HG03108 (cell line): ENCODE results near the gene IFIT5.
"Not testable (repeated sequence)": the region's sequence is repeated elsewhere in the genome, so short reads cannot be mapped to it uniquely, and the experiment has no call there.

Experiments used
- ATAC-seq: cut with Tn5 transposase; IDR thresholded peaks from one replicate; pipeline ENCODE4 v1.9.1; 2021; ENCODE audit warnings: moderate library complexity; ENCODE audit not compliant: unreplicated experiment

Gene IFIT5, protein sequence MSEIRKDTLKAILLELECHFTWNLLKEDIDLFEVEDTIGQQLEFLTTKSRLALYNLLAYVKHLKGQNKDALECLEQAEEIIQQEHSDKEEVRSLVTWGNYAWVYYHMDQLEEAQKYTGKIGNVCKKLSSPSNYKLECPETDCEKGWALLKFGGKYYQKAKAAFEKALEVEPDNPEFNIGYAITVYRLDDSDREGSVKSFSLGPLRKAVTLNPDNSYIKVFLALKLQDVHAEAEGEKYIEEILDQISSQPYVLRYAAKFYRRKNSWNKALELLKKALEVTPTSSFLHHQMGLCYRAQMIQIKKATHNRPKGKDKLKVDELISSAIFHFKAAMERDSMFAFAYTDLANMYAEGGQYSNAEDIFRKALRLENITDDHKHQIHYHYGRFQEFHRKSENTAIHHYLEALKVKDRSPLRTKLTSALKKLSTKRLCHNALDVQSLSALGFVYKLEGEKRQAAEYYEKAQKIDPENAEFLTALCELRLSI

DNA sequence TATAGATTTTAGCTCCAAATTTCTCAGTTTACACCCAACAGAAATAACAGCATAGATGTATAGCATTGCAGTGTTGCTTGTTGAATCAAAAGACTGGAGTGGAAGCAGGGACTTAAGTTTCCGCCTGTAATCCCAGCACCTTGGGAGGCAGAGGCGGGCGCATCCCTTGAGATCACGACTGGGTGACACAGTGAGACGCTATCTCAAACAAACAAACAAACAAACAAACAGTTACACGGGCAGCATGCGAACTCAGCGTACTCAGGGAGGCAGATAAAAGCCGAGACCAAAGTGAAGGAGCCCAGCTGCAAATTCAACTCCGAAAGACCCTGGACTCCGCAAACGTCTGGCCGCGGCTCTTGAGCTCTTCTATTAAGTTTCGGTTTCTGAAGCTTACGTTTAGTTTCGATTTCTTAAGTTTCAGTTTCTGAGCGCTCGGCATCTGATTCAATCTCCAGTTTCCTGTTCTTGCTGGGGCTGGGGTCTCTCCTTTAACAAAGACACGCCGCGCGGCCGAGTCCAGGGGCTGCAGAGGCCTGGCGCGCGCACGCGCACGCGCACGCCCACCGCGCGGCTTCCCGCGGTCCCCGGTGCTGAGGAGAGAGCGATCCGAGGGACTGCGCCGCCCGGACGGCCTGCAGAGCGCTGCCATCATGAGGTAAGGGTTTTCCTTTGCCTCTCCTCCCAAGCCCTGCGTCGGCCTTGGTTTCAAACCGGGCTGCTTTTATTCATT lies at the start of gene IFIT5:
Gene IFIT5, plus strand, starts transcription at position 423 of the 733 bp plus-strand sequence. Its CDS starts 231 bp downstream, at position 654.
- peak; percentile 68 for ATAC-seq

DNA sequence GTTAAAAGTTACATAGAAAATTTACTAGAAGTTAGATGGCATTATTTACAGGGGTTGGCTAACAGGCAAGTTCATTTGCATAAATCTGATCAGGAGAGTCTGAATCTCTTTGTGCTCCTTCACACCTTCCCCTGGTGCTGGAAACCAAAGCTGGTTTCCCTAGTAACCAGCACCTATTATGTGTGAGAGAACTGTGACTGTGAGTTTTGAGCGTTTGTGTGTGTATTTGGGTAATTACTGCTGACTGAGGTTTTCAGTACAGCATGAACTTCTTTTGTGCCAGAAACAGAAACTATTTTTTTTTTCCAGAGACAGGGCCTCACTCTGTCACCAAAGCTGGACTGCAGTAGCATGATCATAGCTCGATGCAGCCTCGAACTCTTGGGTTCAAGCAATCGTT lies 46.8 kb upstream of the IFIT5 start:
- ATAC-seq = peak; percentile 52

DNA sequence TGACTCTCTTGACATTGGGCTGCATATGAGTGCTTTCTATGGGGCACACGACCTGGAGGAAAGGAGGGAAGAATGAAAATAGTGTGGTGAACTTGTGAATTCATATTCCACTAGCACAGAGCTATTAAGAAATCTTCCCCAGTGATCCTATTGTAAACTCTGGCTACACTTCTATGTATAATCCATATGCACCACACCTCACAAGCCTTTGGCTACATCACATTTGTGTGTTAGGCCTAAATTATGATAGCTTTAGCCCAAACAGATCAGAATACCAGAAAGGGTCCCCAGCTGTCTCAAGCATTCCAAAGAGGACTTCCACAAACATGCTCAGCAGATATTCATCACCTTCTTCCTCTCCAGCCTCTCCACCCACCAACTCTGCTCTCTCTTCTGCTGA lies 46.2 kb upstream of the IFIT5 start:
- no peak for ATAC-seq

DNA sequence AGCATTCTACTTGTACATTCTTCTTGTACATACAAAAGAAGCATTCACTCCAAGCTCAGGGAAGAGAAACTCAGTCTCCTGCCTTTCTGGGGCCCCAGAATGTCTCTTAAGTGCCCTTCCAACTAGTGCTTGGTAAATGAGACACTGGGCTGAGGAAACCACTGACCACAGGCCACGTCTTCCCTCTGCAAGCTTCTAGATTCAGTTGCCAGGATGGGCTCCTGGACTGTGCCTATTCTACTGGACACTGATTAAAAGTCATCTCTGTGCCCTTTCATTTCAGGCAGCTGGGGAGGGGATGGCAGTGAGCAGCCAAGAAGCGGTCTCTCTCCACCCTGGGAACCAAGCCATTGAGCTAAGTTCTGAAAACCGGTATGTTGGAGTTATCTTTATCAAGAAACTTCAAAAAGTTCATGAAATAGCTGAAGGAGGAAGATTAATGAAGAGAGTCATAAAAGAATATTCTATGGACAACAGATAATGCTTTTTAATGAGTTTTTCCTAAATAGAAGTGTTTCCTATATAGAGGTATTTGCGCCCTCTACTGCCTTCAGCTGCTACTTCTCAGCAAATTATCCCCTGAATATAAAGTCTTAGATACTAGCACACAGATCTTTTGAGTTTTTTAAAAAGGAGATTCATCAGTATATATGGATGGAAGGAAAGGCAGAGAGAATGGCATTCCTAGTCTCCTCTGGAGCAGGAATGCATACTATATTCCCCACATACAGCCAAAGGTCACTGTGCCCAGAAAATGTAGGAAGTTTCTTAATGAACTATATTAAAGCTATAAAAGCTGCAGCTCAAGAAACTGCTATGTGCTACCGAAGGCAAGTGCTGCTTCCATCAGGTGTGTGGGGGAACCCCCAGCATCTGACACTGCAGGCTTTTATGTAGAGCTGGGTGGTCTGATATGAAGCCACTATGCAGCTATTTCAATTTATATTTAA lies 44.9 kb upstream of the IFIT5 start:
- ATAC-seq = peak; percentile 42

DNA sequence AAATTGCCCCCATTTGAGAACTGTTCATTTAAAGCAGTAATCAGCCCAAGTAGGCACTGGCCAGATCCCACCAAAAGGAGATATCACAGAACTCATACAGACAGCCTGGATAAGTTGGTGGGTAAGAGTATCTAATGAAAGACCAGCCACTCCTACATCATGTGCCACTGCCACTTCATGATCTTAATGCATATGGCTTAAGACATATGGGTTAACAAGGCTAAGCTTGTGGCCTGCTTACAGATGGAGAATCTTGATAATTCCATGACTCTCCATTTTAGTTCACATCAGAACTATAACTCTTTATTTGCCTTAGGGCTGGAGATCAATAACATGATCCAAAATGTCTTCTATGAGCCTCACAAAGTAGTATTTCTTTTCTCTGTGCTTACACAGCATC lies 43.3 kb upstream of the IFIT5 start:
- ATAC-seq = no peak

DNA sequence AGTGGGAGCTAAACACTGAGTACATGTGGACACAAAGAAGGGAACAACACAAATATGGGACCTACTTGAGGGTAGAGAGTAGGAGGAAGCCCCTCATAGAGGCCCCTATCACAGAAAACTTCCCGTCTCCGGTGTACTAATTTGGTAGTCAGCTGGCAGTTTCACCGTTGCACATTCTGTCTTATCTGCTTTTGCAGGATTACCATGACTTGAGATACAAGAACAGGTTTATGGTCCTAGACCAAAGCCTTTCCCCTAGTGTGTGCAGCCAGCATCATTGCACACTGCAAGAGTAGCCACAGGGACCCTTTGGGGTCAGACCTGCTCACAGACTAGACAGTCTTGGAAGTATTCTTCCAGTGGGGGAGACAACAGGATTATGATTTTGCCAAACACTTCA lies 42.4 kb upstream of the IFIT5 start:
- ATAC-seq = no peak

DNA sequence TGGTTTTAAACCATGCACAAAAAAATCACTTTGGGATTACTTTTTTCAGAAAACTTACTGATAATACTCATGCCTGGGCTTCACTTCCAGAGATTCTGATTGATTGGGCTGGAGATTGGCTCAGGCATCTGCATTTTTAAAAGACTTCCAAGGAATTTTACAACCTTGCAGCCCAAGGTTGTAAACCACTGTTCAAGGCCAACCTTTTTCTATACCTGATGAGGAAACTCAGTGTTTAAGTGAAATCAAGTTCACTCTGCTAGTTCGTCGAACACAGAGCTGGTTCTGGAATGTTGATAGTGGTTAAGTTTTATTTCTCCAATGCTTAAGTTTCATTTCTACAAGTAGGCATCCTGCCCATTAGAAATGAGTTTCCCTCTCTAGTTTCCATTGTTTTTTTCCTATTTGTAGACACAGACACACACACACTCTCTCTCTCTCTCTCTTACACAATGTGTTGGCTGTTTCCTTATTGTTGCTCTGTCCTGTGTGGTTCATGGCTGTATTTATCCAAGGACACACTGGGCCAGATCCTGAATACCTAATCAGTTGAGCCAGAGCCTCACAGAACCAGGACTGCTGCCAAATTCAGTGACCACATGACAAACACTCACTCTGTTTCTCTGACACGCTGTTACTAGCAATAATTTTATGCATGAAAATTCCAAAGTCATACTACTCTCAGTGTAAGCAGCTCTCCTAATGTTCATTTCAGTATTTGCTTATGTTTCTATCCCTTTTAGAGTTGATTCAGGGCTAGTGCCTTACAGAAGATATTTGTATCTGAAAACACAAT lies 40.3 kb upstream of the IFIT5 start:
- no peak for ATAC-seq

DNA sequence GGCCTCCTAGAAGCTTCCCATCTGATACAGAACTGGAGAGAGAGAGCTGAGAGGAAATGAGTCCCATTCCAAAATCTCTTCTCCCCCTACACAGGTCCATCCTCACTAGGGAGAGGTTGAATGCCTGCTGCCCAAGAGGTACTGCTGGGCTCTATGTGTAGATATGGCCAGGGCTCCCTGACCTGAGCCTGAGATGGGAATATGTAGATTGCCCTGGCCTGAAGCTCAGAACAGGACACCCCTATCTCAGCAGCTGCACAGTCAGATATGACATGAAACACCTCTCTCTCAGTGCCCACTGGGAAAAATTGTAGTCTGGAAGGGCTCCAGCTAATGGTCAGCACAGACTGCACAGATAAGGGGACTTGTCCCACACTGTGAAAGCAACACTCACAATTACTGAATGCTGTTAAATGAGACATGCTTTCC lies 39.6 kb upstream of the IFIT5 start:
- ATAC-seq = no peak

DNA sequence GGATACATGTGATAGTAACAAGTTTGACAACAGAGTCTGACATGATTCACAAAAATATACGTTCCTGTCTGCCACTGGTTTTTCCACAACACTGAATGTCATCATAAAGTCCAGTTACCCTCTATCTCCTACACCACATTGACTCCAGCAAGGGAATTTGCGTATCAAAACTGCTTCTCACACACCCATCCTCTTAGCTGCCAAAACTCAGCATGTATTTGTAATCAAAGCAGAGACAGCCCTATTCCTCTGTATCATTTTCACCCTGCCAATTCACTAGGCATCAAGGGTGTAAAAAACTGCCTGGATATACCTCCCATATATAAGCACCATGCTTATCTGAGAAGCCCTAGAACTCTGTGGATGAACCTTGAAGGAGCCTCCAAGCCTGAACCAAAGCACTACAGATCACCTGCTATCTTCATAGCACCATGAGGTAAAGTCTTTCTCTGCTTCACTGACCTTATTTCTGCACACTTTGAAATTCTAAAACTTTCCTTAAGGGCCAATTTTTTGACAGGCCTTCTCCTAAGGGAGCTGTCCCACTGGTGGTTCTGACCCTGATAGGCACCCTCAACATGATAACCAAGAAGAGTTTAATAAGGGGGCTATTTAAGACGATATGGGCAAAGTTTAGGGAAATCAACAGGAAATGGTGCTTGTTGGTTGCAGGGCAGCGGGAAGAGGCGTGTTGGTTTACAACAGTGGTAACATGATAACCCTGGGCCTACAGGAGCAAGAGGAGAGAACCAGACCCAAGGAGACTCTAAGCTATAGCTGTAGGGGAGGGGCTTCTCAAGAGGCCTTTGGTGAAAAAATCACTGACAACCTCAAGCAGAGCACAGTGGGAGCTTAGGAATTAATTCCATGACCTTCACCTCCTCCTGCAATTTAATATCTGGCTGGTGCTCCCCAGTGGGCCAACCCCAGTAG lies 36.4 kb upstream of the IFIT5 start, which contains the start of gene IFIT1B:
Gene IFIT1B, plus strand, starts transcription at position 352 of the 933 bp plus-strand sequence. Its CDS starts 80 bp downstream, at position 432.
- no peak for ATAC-seq

DNA sequence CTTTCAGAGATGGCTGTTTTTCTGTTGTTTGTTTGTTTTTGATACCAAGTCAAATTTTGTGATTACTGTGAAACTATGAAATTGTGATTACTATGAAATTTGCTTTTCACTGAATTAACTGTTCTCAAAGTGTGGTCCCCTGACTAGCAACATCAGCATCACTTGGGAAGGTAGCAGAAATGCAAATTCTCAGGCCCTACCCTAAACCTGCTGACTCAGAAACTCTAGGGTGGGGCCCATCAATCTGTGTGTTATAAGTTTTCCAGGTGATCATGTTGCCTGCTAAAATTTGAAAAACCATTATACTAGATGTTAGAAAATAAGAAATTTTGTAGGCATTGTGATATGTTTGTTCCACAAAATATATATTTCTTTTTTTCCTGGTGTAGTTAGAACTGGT lies 35.3 kb upstream of the IFIT5 start:
- ATAC-seq = no peak

DNA sequence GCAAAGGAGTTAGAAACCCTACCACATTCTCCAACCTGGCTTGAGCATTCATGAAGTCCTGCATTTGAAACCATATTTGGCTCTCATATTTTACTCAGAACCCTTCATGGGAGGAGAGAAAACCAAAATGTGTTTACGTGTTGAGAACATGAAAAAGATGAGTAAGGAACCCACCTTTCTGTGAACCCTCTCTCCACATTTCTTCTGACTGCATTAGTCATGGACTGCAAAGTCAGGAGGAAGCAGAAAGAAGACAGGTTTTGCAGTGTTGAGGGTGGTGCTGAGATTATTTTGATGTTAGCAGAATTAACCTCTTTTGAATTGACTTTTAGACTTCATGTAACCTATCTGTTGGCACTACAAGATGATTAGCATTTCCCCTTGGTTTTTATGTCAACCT lies 31.6 kb upstream of the IFIT5 start:
- ATAC-seq = no peak

DNA sequence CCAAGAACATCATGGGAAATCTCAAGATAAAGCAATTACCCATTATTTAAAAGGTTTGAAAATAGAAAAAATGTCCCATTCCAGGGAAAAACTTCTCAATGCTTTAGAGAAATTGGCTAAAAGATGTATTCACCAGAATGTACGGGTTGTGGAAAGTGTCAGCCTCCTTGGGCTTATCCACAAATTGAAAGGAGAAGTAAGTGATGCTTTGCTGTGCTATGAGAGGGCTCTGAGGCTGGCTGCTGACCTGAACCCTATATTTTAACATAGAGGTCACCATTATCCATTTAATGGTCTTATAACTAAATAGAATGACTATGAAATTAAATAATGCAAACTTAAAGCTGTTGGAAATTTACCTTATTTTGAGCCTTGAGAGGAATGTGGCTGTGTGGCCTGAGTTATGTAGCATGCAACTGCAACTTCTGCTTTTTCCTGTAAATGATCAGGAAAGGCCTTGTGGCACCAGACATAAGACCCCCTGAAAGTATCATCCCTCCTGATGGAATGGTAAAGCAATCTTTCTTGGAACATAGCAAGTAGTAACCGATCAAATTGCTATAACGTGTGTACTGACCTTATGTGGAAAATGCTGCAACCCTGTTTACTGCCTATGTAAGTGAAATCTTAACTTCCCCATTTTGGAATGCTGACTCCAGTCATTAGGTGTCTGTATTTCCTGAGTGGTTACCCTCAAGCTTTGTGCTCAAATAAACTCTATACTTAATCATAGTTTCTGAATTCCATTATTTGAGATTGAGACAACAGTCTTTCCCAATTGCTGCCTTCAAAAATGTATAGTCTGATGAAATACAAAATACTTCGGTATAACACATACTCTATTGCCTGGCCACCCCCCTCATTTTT lies 29.7 kb upstream of the IFIT5 start:
- ATAC-seq = no peak

DNA sequence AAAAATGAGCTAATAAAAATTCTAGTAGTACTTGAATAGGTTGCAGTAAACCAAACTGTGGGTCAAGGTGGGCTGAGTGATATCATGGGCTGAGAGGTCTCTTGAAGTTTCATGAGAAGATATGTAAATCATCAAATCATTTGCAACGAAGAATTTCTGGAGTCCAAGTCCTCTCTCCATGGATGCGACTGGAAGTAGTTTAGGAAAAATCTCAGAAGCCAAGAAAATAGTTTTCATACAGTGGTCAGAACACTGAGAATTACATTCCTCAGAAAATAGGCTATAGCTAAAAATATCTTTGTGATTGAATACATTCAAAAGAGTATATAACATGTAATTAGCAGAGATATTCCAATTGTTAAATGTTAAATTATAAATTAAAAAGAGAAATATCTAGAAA lies 25.6 kb upstream of the IFIT5 start:
- no peak for ATAC-seq

DNA sequence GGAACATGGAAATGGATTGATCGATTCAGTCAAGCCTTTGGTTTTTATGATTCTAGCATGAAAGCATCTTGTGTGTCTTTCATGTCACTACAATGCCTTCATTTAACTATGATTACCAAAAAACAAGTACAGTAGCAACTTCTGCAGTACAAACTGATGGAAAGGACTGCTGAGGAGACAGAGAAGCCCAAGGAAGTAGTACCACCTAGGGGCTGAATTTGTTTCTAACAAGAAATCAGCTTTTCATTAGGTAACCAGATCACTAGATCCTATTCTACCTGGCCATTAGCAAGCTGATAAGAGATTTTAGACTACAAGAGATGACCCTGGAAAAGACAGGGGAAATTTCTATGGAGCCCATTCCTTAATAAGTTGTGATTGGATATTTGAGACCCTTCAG lies 25.1 kb upstream of the IFIT5 start:
- ATAC-seq = no peak

DNA sequence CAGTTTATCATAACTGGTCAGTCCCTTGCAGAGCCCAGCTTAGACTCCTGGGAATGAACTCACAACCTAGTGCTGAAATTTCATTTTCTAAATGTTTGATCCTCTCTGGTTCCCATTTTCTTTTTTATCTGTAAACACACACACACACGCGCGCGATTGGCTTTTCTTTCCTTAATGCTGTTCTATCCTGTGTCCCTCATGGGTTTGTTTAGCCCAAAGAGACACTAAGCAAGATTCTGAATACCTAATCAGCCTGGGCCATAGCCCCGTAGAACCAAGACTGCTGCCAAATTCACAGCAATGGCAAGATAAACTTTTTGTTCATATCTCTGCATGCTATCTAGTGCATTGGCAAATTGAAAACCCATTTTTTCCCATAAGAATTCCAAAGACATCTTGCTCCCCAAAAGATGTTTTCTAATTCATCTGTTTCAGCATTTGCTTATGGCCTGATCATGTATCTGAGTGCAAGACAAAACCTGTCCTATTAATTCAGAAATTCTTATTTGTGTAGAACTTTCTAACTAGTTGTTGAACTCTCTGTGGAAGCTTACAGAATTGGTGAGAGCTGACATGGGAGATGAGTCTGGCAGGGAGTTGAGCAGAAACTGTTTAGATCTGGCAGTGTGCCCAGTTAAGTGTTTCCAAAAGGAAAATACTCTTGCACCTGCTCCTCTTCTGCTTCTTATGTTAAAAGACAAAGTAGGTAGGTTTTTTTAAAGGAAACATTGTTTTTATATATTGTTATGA lies 23.7 kb upstream of the IFIT5 start:
- ATAC-seq = no peak

DNA sequence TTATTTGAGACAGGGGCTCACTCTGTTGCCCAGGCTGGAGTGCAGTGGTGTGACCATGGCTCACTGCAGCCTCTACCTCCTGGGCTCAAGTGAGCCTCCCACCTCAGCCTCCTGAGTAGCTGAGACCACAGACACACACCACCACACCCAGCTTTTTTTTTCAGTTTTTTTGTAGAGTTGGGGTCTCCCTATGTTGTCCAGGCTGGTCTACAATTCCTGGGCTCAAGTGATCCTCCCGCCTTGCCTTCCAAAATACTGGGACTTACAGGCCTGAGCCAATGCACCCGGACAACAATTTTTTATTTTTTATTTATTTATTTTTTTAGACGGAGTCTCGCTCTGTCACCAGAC lies 23.2 kb upstream of the IFIT5 start:
- not testable (repeated sequence) for ATAC-seq
